Activated naive CD8-positive, alpha-beta T cell (primary cell): ENCODE data around the gene DALRD3.
A peak's percentile ranks its signal among the peaks of the same experiment; 100 is the strongest.
"Not testable (repeated sequence)": the region's sequence is repeated elsewhere in the genome, so short reads cannot be mapped to it uniquely, and the experiment has no call there.

ENCODE experiments used
- H3K27ac Mint-ChIP-seq: one replicate; pipeline ENCODE4 v1.8.0; 2021; ENCODE audit warnings: mixed read lengths
- H3K27me3 Mint-ChIP-seq: one replicate; pipeline ENCODE4 v1.8.0; 2021; ENCODE audit warnings: mixed read lengths
- H3K36me3 Mint-ChIP-seq: one replicate; pipeline ENCODE4 v1.8.0; 2021; ENCODE audit warnings: mixed read lengths
- H3K4me1 Mint-ChIP-seq: one replicate; pipeline ENCODE4 v1.8.0; 2021; ENCODE audit warnings: low read depth, mixed read lengths
- H3K4me3 Mint-ChIP-seq: one replicate; pipeline ENCODE4 v1.8.0; 2021; ENCODE audit warnings: mild to moderate bottlenecking, mixed read lengths
- H3K9me3 Mint-ChIP-seq: one replicate; pipeline ENCODE4 v1.8.0; 2021; ENCODE audit warnings: low read depth, mixed read lengths

The DALRD3 gene

DNA sequence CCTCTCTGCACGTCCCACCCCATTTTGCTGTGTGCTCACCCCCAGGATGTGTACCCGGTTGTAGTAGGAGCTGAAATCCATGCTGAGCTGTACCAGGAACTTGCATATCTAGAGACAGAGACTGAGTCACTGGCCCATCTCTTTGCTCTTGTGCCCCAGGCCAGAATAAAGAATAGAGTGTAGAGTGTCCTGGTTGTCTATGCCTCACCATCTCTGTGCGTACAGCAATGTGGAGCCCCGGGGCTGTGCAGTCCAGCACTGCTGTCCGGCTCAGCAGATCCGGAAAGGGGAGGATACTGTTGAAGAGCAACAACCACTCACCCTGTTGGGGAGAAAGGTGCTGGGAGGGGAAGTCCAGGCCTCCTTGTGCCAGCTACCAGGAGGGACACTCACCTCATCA lies 2.6 kb downstream of the DALRD3 start:
- Mint-ChIP-seq H3K27me3 (no peaks in the 10 kb centered on the region), H3K36me3 (no peaks in the 10 kb centered on the region), H3K9me3 (no peaks in the 10 kb centered on the region), H3K27ac (no peak overlapping the region), H3K4me1 (peaks cover 28% of the 10 kb centered on the region), H3K4me3 (no peak overlapping the region)

- Mint-ChIP-seq H3K27ac (no peak overlapping the region), H3K27me3 (no peaks in the 10 kb centered on the region), H3K36me3 (no peaks in the 10 kb centered on the region), H3K4me1 (peaks cover 25% of the 10 kb centered on the region), H3K4me3 (no peak overlapping the region), H3K9me3 (no peaks in the 10 kb centered on the region)
These were observed 3.3 kb downstream of the DALRD3 start for GRCh38 chr3:49015072-49015471.

DNA sequence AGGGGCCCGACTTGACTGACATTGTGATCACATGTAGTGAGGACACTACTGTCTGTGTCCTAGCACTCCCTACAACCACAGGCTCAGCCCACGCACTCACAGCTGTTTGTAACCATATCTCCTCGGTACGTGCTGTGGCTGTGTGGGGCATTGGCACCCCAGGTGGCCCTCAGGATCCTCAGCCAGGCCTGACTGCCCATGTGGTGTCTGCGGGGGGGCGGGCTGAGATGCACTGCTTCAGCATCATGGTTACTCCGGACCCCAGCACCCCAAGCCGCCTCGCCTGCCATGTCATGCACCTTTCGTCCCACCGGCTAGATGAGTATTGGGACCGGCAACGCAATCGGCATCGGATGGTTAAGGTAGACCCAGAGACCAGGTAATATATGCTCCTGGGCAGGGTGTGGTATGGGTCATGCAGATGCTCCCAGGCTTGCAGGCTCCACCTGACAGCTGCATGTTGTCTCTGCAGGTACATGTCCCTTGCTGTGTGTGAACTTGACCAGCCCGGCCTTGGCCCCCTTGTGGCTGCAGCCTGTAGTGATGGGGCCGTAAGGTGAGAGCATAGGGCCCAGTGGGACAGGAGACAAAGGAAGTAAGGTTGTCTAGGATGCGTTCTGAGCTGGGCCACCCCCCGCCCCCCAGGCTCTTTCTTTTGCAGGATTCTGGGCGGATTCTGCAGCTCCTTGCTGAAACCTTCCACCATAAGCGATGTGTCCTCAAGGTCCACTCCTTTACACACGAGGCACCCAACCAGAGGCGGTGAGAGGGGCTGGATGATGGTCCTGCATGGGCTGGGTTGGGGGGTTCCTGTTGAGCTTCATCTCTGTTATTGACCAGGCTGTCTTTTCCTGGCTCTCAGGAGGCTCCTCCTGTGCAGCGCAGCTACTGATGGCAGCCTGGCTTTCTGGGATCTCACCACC lies 4.4 kb downstream of the DALRD3 start:
- H3K9me3 Mint-ChIP-seq: no peaks in the 10 kb centered on the region
- no peaks in the 10 kb centered on the region for H3K36me3 Mint-ChIP-seq
- no peaks in the 10 kb centered on the region for H3K27me3 Mint-ChIP-seq
- no peak overlapping the region for H3K27ac Mint-ChIP-seq
- peaks cover 23% of the 10 kb centered on the region for H3K4me1 Mint-ChIP-seq
- H3K4me3 Mint-ChIP-seq: no peak overlapping the region

GRCh38 chr3:49013113-49013737 lies 5.2 kb downstream of the DALRD3 start:
- Mint-ChIP-seq H3K27me3 (no peaks in the 10 kb centered on the region), H3K27ac (no peak overlapping the region), H3K4me1 (peaks cover 24% of the 10 kb centered on the region), H3K9me3 (no peaks in the 10 kb centered on the region), H3K4me3 (no peak overlapping the region), H3K36me3 (no peaks in the 10 kb centered on the region)

- Mint-ChIP-seq H3K4me1 (peaks cover 28% of the 10 kb centered on the region), H3K9me3 (no peaks in the 10 kb centered on the region), H3K36me3 (no peaks in the 10 kb centered on the region), H3K27me3 (no peaks in the 10 kb centered on the region), H3K4me3 (no peak overlapping the region), H3K27ac (no peak overlapping the region)
These were observed 5.9 kb downstream of the DALRD3 start for GRCh38 chr3:49012441-49013017.

DNA sequence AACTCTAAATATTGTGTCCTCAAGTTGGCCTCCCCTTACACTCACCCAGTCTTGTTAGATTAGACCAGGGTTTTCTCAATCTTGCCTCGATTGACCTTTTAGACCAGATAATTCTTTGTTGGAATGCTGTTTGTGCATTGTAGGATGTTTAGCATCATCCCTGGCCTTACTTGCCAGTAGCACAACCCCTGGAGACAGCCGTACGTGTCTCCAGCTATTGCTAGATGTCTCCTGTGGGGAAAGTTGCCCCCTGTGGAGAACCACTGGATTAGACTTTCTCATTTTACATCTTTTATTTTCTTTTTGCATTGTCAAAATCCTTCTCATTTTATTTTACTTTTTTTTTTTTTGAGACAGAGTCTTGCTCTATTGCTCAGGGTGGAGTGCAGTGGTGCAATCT lies 9.0 kb downstream of the DALRD3 start:
- no peaks in the 10 kb centered on the region for H3K36me3 Mint-ChIP-seq
- H3K4me3 Mint-ChIP-seq: peak overlapping the region; percentile 99
- H3K27ac Mint-ChIP-seq: no peak overlapping the region
- peaks cover 29% of the 10 kb centered on the region for H3K4me1 Mint-ChIP-seq
- no peaks in the 10 kb centered on the region for H3K9me3 Mint-ChIP-seq
- no peaks in the 10 kb centered on the region for H3K27me3 Mint-ChIP-seq

DNA sequence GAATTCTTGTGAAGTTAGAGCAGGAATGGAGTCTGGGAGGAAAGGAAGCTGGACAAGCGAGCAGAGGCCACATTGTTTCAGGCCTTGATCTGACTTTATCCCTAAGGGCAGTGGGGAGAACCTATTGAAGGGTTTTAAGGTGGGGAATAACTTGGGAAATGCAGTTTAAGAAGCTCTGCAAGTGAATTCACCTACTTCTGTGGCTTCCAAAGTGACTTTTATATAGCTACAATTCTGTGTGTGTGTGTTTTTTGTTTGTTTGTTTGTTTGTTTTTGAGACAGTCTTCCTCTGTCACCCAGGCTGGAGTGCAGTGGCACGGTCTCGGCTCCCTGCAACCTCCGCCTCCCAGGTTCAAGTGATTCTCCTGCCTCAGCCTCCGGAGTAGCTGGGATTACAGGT lies 9.8 kb downstream of the DALRD3 start:
- not testable (repeated sequence) for H3K27me3 Mint-ChIP-seq, H3K9me3 Mint-ChIP-seq, H3K36me3 Mint-ChIP-seq
- Mint-ChIP-seq H3K4me1 (peaks cover 29% of the 10 kb centered on the region), H3K4me3 (peak overlapping the region; percentile 99), H3K27ac (peak overlapping the region; percentile 100)

DNA sequence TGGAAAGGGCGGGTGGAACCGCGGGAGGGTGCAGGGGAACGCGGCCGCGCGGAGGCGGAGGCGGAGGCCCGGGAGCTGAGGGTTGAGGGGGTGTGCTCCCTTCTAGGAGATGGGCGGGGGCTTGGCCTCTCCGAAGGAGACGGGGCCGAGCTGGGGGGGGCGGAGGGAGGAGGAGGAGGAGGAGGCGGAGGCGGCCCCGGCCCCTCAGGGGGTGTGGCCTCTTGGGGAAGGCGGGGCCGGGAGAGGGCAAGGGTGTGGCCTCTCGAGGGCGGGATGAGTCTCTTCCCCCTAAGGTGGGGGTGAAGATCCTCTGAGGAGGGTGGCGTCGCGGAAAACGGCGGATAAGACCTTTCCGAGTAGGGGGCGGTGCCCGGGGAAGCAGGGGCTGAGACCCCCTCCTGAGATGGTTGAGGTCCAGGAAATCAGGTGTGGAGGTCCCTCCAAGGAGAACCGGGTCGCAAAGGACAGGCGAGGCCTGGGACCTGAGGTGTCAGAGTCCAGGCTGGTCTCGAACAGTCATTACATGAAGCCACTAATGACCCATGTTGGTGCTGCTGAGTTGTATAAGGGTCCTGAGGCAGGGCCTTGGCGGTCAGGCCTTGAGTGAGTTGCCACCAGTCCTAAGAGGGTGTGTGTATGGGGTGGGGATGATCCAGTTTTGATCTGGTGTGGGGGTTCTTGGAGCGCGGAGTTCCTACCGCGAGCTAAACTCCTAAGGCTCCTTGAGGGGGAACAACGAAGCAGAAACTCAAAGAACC lies 10.4 kb downstream of the DALRD3 start:
- Mint-ChIP-seq H3K27me3 (no peaks in the 10 kb centered on the region), H3K4me1 (peaks cover 29% of the 10 kb centered on the region), H3K36me3 (no peaks in the 10 kb centered on the region)

GRCh38 chr3:49007068-49007770 lies 11.2 kb downstream of the DALRD3 start, which contains the start of gene WDR6:
WDR6 (plus strand) TSS chr3:49007391; CDS start chr3:49007432, 41 bp downstream.
- Mint-ChIP-seq H3K9me3 (no peaks in the 10 kb centered on the region), H3K27me3 (no peaks in the 10 kb centered on the region), H3K27ac (peak within 1 kb of the TSS; percentile 100), H3K36me3 (no peaks in the 10 kb centered on the region), H3K4me1 (peaks cover 28% of the 10 kb centered on the region), H3K4me3 (peak within 1 kb of the TSS; percentile 99)

More for the DNA sequence above, 10.4 kb downstream of the DALRD3 start:
- Mint-ChIP-seq H3K9me3 (no peaks in the 10 kb centered on the region), H3K4me3 (peak overlapping the region; percentile 99), H3K27ac (peak overlapping the region; percentile 100)

DNA sequence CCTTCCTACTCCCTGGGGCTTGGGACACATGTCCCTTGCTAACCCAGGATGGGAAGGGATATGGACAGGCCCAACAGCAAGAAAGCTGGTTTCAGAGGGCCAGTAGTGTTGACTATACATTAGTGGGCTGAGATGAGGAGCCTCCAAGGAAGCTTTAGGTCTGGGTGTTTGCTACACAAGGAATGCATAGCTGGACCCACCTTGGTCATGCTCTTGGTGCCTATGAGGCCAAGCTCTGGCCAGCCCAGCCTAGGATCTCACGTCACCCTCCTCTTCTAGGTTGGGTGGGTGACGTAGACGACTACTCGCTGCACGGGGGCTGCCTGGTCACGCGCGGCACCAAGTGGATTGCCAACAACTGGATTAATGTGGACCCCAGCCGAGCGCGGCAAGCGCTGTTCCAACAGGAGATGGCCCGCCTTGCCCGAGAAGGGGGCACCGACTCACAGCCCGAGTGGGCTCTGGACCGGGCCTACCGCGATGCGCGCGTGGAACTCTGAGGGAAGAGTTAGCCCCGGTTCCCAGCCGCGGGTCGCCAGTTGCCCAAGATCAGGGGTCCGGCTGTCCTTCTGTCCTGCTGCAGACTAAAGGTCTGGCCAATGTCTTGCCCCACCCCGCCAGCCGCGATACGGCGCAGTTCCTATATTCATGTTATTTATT lies 11.8 kb downstream of the DALRD3 start:
- no peaks in the 10 kb centered on the region for H3K36me3 Mint-ChIP-seq
- H3K27me3 Mint-ChIP-seq: no peaks in the 10 kb centered on the region
- H3K4me1 Mint-ChIP-seq: peaks cover 23% of the 10 kb centered on the region
- H3K27ac Mint-ChIP-seq: peak overlapping the region; percentile 100
- H3K4me3 Mint-ChIP-seq: peak overlapping the region; percentile 99
- H3K9me3 Mint-ChIP-seq: no peaks in the 10 kb centered on the region

DNA sequence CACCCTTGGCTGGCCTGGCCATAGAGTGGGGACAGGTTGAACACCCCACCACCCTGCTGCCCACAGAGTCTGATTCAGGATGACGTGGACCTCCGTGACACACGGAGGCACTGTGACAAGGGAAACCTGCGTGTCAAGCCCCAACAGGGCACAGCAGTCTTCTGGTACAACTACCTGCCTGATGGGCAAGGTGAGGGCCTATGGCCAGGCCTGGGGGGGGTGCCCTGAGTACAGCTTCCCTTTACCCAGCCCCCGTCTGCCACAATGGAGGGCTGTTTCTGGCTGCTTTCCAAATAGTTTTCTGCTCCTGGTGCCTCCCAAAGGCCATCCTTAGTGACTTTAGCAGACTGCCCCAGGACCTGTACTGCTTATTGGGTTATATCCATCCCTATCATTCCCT lies 12.4 kb downstream of the DALRD3 start:
- Mint-ChIP-seq H3K27me3 (no peaks in the 10 kb centered on the region), H3K9me3 (no peaks in the 10 kb centered on the region), H3K36me3 (no peaks in the 10 kb centered on the region), H3K27ac (no peak overlapping the region), H3K4me3 (peak overlapping the region; percentile 99), H3K4me1 (peaks cover 21% of the 10 kb centered on the region)

DNA sequence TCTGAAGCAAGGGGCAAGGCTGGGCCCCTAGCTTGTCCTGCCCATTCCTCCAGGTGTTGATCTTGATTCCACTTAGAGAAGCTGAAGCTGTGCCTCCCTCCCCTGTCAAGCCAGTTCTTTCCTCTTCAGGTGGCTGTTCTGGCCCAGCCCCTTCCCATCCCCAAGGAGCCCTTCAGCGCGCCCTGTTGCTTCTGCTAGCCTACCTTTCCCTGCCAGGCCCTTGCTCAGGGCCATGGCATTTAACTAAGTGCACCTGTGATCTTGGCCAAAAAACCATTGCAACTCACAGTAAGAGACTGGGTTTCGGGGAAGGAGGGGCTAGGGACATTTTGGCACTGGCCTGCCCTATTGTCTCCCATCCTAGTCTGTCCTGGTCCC lies 13.1 kb downstream of the DALRD3 start:
- Mint-ChIP-seq H3K4me1 (peaks cover 21% of the 10 kb centered on the region), H3K27me3 (no peaks in the 10 kb centered on the region), H3K27ac (no peak overlapping the region), H3K4me3 (no peak overlapping the region), H3K9me3 (no peaks in the 10 kb centered on the region), H3K36me3 (no peaks in the 10 kb centered on the region)

DNA sequence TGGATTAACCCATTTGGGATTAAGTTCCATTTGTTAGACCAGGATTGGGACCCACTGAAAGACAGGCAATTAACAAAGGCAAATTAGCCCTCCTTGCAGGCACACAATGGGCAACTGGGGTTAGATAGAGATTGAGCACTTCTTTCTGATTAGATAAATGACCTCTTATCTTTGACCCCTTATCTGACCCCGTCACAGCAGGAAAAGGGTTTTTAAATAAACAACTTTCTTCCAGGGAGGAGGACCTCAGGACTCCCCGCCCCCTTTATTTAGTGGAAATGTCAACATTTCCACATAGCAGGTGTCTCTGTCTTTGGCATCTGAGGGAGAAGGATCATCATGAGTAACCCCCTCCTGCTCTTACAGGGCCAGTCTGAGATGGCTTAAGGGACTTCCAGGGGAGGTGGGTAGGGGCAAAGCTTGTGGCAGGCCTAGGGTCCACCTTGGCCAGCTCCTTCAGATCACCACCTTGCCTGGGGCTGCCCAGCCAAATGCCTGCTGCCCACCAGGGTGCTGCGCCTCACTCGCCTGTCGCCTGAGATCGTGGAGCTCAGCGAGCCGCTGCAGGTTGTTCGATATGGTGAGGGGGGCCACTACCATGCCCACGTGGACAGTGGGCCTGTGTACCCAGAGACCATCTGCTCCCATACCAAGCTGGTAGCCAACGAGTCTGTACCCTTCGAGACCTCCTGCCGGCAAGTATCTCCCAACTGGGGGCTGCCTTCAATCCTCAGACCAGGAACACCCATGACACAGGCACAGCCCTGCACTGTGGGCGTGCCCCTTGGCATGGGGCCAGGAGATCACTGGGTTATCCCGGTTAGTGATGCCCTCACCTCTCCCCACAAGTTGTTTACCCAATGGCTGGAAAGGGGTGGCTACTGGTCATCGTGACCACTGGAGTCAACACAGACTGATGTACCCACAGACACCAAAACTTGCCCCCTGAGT lies 13.8 kb downstream of the DALRD3 start:
- no peaks in the 10 kb centered on the region for H3K9me3 Mint-ChIP-seq
- H3K4me1 Mint-ChIP-seq: peaks cover 21% of the 10 kb centered on the region
- H3K4me3 Mint-ChIP-seq: no peak overlapping the region
- H3K36me3 Mint-ChIP-seq: no peaks in the 10 kb centered on the region
- H3K27ac Mint-ChIP-seq: no peak overlapping the region
- no peaks in the 10 kb centered on the region for H3K27me3 Mint-ChIP-seq
